Keratinocyte (primary cell): Measurements from ENCODE around the gene ZFYVE26. TPM values are rescaled to one million over a fixed set of nuclear protein-coding genes. Genes with fewer than 3 reads are reported as not detected.

Source experiments
- DNase-seq: peaks from one replicate; pipeline ENCODE4 v3.0.0-alpha.2; 2011; ENCODE audit warnings: low read depth, missing footprints, low spot score
- FAIRE-seq: peaks from 2 replicates; lab custom pipeline; 2011; peaks lifted over from hg19 to GRCh38; lab: Jason Lieb, UNC
- H2AFZ ChIP-seq: 2 replicates; pipeline ENCODE4 v1.6.0; 2012; ENCODE audit warnings: low read length, control low read depth, inconsistent platforms; ENCODE audit not compliant: control insufficient read depth
- H3K27ac ChIP-seq: 2 replicates; pipeline ENCODE4 v1.5.1; 2011; ENCODE audit warnings: low read length; ENCODE audit not compliant: control insufficient read depth, insufficient read depth
- H3K27me3 ChIP-seq: 3 replicates; pipeline ENCODE4 v1.6.0; 2011; ENCODE audit warnings: low read length; ENCODE audit not compliant: control insufficient read depth, insufficient read depth; ENCODE audit errors: extremely low read depth
- H3K36me3 ChIP-seq, 2 experiments: 2 replicates in 1 of 2; 3 replicates in 1 of 2; pipeline ENCODE4 v1.5.1; 2011; ENCODE audit warnings: low read length in 2 of 2, mild to moderate bottlenecking in 1 of 2; ENCODE audit not compliant: control insufficient read depth in 2 of 2, insufficient read depth in 2 of 2; ENCODE audit errors: extremely low read depth in 1 of 2
- H3K4me1 ChIP-seq: 3 replicates; pipeline ENCODE4 v1.5.1; 2011; ENCODE audit warnings: low read length; ENCODE audit not compliant: control insufficient read depth, insufficient read depth; ENCODE audit errors: extremely low read depth
- H3K4me2 ChIP-seq: 3 replicates; pipeline ENCODE4 v1.6.0; 2011; ENCODE audit warnings: low read depth, low read length; ENCODE audit not compliant: control insufficient read depth, insufficient read depth; ENCODE audit errors: extremely low read depth
- H3K4me3 ChIP-seq, 3 experiments: fragments of 200-600 bp in 1 of 3; sonication (generic) in 1 of 3; 2 replicates in 2 of 3; 3 replicates in 1 of 3; pipeline ENCODE4 v1.5.1; 2011 to 2016; ENCODE audit warnings: low read length in 3 of 3, mild to moderate bottlenecking in 3 of 3, control low read depth in 2 of 3, inconsistent platforms in 1 of 3, low read depth in 1 of 3, mixed read lengths in 1 of 3, mixed run types in 1 of 3, moderate library complexity in 1 of 3; ENCODE audit not compliant: control insufficient read depth in 2 of 3, insufficient read depth in 2 of 3; ENCODE audit errors: extremely low read depth in 1 of 3
- H3K79me2 ChIP-seq: 2 replicates; pipeline ENCODE4 v1.6.0; 2012; ENCODE audit warnings: low read length; ENCODE audit not compliant: control insufficient read depth, insufficient read depth
- H3K9ac ChIP-seq: 3 replicates; pipeline ENCODE4 v1.6.0; 2011; ENCODE audit warnings: low read length; ENCODE audit not compliant: control insufficient read depth, insufficient read depth; ENCODE audit errors: extremely low read depth
- H3K9me1 ChIP-seq: 3 replicates; pipeline ENCODE4 v1.6.0; 2011; ENCODE audit warnings: low read length; ENCODE audit not compliant: control insufficient read depth, insufficient read depth; ENCODE audit errors: extremely low read depth
- H3K9me3 ChIP-seq: 2 replicates; pipeline ENCODE4 v1.5.1; 2012; ENCODE audit warnings: low read depth, low read length; ENCODE audit not compliant: control insufficient read depth
- H4K20me1 ChIP-seq: 3 replicates; pipeline ENCODE4 v1.6.0; 2011; ENCODE audit warnings: low read length; ENCODE audit not compliant: control insufficient read depth, insufficient read depth; ENCODE audit errors: extremely low read depth
- EZH2 ChIP-seq: IDR thresholded peaks from one replicate; pipeline ENCODE4 v1.6.1; 2012; ENCODE audit warnings: inconsistent platforms, mild to moderate bottlenecking, low read length, moderate library complexity
- dilution Hi-C: fragments of 300-500 bp; cut with MboI; formaldehyde crosslinking; loops from one replicate; pipeline ENCODE4 v1.7.0; 2020; ENCODE audit warnings: low sequenced_read_pairs; ENCODE audit not compliant: extremely low pct_ligation_motif_present
- polyA plus RNA-seq, 5 experiments: library from polyadenylated mRNA; depleted of rRNA in 3 of 5; stranded (reverse) in 3 of 5; stranded (forward) in 1 of 5; unstranded in 1 of 5; fragments of >200 nt; gene quantifications; 1 replicate in 1 of 5; 2 replicates in 3 of 5; 3 replicates in 1 of 5; pipeline versions ENCODE4 v1.2.1 to v1.2.3, GENCODE V29; 2011 to 2012; ENCODE audit warnings: missing spikeins in 2 of 5, low read depth in 1 of 5, low replicate concordance in 1 of 5
- TF ChIP-seq, protein P1 (sequence below), 3 experiments: IDR thresholded peaks in 1 of 3; conservative IDR thresholded peaks in 1 of 3; optimal IDR thresholded peaks in 1 of 3; 2 replicates in 2 of 3; 3 replicates in 1 of 3; pipeline versions ENCODE3 to v1.5.1; 2011; ENCODE audit warnings: low read length in 3 of 3, mild to moderate bottlenecking in 3 of 3, moderate library complexity in 2 of 3, control low read depth in 1 of 3, inconsistent platforms in 1 of 3; ENCODE audit not compliant: insufficient read depth in 2 of 3; ENCODE audit errors: extremely low read depth in 1 of 3

Gene ZFYVE26
- polyA plus RNA-seq, 1 donor (not counting 4 experiments of a cell fraction or from before 2014, with no cell fraction given) = 9.8 TPM

DNA sequence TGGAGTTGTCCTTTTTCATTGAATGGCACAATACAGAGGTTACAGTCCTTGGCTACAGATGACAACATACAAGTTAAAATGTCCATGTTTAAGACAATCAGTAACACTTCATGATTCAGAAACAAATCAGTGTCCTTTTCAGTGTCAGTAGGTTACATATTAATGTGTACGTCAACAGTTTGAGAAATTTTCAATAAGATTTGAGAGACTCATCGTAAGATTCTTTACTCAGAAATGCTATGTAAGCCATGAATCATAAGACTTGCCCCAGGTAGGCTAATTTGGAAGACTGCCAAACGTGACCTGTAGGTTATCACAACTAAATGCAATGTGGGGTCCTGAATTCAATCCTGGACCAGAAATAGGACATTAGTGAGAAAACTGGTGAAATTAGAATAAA lies 111.2 kb downstream of the ZFYVE26 start:
- Histone ChIP-seq H4K20me1 (no peaks in the 10 kb centered on the region), H3K9me1 (peaks cover 3% of the 10 kb centered on the region), H3K27me3 (no peaks in the 10 kb centered on the region), H3K4me1 (peaks cover 8% of the 10 kb centered on the region), H2AFZ (no peak overlapping the region), H3K9me3 (peaks cover 4% of the 10 kb centered on the region), H3K36me3 (no peaks in the 10 kb centered on the region), H3K4me3 (no peak overlapping the region), H3K27ac (no peak overlapping the region), H3K9ac (peak overlapping the region; percentile 31), H3K79me2 (no peaks in the 10 kb centered on the region), H3K4me2 (peak overlapping the region; percentile 52)
- FAIRE-seq (peak; percentile 9), DNase-seq (peak; percentile 26)
- dilution Hi-C loops = no loop called here
- TF ChIP-seq, protein P1, sequence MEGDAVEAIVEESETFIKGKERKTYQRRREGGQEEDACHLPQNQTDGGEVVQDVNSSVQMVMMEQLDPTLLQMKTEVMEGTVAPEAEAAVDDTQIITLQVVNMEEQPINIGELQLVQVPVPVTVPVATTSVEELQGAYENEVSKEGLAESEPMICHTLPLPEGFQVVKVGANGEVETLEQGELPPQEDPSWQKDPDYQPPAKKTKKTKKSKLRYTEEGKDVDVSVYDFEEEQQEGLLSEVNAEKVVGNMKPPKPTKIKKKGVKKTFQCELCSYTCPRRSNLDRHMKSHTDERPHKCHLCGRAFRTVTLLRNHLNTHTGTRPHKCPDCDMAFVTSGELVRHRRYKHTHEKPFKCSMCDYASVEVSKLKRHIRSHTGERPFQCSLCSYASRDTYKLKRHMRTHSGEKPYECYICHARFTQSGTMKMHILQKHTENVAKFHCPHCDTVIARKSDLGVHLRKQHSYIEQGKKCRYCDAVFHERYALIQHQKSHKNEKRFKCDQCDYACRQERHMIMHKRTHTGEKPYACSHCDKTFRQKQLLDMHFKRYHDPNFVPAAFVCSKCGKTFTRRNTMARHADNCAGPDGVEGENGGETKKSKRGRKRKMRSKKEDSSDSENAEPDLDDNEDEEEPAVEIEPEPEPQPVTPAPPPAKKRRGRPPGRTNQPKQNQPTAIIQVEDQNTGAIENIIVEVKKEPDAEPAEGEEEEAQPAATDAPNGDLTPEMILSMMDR (optimal IDR thresholded peaks at IDR 0.05 in 1 of 3, IDR thresholded peaks at IDR 0.05 in 1 of 3, conservative IDR thresholded peaks at IDR 0.05 in 1 of 3; ENCODE audit: extremely low read depth in 1 of 3, insufficient read depth in 2 of 3, low read length in 3 of 3) = no peak
- no peak for TF ChIP-seq EZH2

DNA sequence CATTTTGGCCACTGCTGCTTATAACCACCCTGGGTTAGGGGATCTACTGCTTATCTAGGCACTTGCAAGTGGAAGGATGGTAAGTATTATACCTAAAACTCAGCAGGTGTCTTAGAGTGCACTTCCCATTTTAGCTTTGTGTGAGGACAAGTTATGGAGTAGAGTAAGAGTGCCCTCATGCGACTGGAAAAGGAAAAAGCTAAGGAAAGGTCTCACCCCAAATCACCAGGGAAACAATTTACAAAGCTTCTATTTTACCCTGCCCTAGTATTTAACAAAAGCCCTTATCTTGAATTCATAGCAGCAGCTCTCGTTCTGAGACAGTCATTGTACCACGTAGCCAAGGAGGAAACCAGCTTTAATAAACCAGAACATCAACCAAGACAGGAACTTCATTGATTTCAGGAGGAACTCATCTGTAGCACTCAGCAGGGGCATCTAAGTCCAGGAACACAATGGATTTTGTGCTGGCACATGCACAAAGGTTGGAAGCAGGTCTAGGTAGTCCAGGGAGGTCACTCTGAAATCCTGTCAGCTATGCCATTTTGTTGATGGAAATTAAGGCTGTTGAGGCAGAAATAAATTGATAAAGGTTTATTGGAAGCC lies 111.8 kb downstream of the ZFYVE26 start:
- Histone ChIP-seq H3K4me3 (no peak overlapping the region), H3K27ac (no peak overlapping the region), H3K27me3 (no peaks in the 10 kb centered on the region), H3K79me2 (no peaks in the 10 kb centered on the region), H3K36me3 (no peaks in the 10 kb centered on the region), H2AFZ (peak overlapping the region; percentile 20), H3K9me1 (peaks cover 3% of the 10 kb centered on the region), H4K20me1 (no peaks in the 10 kb centered on the region), H3K9me3 (no peaks in the 10 kb centered on the region), H3K9ac (peak overlapping the region; percentile 31), H3K4me1 (peaks cover 8% of the 10 kb centered on the region), H3K4me2 (peak overlapping the region; percentile 52)
- FAIRE-seq = peak; percentile 73
- TF ChIP-seq EZH2 = no peak
- TF ChIP-seq, protein P1 (optimal IDR thresholded peaks at IDR 0.05 in 1 of 3, IDR thresholded peaks at IDR 0.05 in 1 of 3, conservative IDR thresholded peaks at IDR 0.05 in 1 of 3; ENCODE audit: extremely low read depth in 1 of 3, insufficient read depth in 2 of 3, low read length in 3 of 3) = peak; percentile 59 to 66 (median 62)
- no peak for DNase-seq
- dilution Hi-C loops = no loop called here
